GM18909 (cell line): ENCODE data around the gene ATP2A1.
"Not testable (repeated sequence)": the region's sequence is repeated elsewhere in the genome, so short reads cannot be mapped to it uniquely, and the experiment has no call there.

Experiments
- ATAC-seq: cut with Tn5 transposase; IDR thresholded peaks from one replicate; pipeline ENCODE4 v1.9.1; 2021; ENCODE audit warnings: mild to moderate bottlenecking; ENCODE audit not compliant: unreplicated experiment, poor library complexity

ATP2A1 gene

GRCh38 chr16:28880589-28880915, 2.3 kb downstream of the ATP2A1 start:
- no peak for ATAC-seq

- no peak for ATAC-seq
These were observed 2.7 kb downstream of the ATP2A1 start for GRCh38 chr16:28880955-28881354.

- ATAC-seq: not testable (repeated sequence)
These were observed 3.3 kb downstream of the ATP2A1 start for GRCh38 chr16:28881565-28881964.

DNA sequence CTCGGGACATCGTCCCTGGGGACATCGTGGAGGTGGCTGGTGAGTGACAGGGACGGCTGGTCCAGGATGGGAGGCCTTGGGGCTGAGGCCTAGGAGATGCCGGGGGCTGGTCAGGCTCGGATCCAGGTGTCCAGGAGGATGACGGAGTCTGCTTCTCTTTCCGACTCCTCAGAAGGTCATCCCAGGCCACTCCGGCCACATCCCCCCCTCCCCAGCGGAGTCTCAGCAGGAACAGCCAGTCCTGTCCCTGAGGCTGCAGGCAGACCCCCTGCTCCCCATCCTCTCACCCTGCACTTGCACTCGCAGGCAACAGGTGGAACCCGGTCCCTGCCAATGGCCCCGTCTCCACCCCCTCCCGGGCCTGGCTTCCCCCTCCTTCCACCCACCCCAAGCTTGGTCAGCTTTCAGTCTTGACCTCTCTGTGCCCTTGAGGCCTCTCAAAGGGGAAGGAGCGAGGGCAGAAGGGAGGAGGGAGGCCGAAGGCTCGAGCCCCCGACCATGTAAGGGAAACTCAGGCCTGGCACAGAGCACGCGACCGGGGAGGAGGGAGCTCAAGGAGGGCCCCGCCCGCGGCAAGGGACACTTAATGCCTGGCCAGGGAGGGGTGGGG, 4.4 kb downstream of the ATP2A1 start:
- no peak for ATAC-seq

GRCh38 chr16:28883221-28883996, 5.1 kb downstream of the ATP2A1 start:
- no peak for ATAC-seq

DNA sequence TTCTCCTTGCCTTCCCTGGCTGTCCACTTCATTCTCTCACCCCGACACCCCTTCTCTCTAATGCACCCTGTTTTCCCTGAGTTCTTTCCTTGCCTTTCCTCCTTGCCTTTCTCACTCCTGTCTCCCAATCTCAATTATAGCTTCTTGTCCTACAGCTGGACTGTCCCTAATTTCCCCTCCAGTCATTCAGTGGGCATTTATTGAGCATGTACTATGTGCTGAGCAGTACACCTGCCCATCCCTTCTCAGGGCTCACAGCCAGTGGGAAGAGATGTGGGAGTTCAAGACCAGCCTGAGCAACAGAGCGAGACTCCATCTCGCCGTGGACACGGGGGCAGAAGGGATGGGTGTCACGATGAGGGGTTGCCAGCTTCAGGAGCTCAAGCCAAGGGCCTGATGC, 5.8 kb downstream of the ATP2A1 start:
- no peak for ATAC-seq

- ATAC-seq: no peak
These were observed 8.7 kb downstream of the ATP2A1 start for GRCh38 chr16:28886945-28887344.

DNA sequence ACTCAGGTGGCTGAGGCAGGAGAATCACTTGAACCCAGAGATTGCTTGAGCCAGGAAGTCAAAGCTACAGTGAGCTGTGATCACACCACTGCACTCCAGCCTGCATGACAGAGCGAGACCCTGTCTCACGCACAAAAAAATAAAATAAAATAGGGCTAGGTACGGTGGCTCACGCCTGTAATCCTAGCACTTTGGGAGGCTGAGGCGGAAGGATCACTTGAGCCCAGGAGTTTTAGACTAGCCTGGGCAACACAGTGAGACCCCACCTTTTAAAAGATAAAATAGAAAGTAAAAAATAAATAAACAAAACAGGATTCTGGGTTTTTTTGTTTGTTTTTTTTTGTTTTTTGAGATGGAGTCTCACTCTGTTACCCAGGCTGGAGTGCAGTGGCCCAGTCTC, 12.1 kb downstream of the ATP2A1 start:
- ATAC-seq: not testable (repeated sequence)

- no peak for ATAC-seq
These were observed 13.9 kb downstream of the ATP2A1 start for GRCh38 chr16:28891964-28892890.

DNA sequence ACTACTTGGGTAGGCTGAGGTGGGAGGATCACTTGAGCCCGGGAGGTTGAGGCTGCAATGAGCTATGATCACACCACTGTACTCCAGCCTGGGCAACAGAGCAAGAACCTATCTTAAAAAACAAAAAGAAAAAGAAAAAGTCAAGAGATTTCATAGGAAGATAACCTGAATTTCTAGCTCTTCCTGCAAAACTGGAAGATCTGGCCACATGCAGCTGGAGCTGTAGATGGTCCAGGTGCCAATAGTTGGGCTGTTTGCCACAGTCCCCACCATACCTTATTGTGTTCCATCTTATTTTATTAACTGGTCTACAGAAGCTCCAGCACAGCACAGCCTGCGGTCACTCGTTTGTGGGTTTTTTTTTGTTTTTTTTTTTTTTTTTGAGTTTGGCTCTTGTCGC, 15.0 kb downstream of the ATP2A1 start:
- ATAC-seq: no peak

GRCh38 chr16:28895609-28896008, 17.3 kb downstream of the ATP2A1 start:
- no peak for ATAC-seq

DNA sequence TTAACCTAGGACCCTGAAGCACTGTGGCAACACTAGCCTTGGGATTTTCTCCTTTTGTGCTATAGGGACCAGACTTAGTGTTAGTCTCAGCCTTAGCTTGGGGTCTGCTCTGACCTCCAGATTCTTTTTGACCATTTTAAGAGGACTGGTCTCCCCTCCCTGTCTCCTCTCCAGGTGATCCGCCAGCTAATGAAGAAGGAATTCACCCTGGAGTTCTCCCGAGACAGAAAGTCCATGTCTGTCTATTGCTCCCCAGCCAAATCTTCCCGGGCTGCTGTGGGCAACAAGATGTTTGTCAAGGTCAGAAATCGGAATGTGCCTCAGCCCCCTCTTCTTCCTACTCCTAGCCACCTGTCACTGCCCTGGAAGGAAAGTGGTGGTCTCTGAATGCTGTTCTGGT, 19.5 kb downstream of the ATP2A1 start:
- ATAC-seq: no peak

GRCh38 chr16:28898266-28898665, 20.0 kb downstream of the ATP2A1 start:
- no peak for ATAC-seq

GRCh38 chr16:28898942-28899341, 20.7 kb downstream of the ATP2A1 start:
- no peak for ATAC-seq

DNA sequence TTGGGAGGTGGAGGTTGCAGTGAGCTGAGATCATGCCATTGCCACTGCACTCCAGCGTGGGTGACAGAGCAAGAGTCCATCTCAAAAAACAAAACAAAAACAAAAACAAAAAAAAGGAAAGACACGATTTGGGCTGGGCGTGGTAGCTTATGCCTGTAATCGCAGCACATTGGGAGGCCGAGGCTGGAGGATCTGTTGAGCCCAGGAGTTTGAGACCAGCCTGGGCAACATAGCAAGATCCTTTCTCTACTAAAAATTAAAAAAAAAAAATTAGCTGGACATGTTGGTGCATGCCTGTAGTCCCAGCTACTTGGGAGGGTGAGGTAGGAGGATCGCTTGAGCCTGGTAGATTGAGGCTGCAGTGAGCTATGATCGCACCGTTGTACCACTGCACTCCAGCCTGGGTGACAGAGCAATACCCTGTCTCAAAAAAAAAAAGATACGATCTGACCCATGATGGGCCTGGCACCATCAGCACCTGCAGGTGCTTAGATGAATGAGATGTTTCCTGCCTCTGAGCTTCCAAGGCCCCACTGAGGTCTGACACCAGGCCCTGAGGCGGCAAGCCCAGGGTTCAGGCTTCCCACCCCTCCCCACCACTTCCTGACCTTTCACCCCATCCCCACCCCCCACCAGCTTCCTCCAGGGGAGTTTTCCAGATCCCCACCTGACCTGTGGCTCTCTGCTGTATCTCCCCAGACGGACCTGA, 21.7 kb downstream of the ATP2A1 start:
- no peak for ATAC-seq

DNA sequence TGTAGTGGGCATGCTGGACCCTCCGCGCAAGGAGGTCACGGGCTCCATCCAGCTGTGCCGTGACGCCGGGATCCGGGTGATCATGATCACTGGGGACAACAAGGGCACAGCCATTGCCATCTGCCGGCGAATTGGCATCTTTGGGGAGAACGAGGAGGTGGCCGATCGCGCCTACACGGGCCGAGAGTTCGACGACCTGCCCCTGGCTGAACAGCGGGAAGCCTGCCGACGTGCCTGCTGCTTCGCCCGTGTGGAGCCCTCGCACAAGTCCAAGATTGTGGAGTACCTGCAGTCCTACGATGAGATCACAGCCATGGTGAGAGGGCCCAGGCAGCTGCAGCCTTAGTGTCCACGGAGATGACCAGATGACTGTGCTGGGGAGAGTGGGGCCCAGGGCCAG, 22.3 kb downstream of the ATP2A1 start:
- no peak for ATAC-seq

- no peak for ATAC-seq
These were observed 23.6 kb downstream of the ATP2A1 start for GRCh38 chr16:28901862-28902261.

- no peak for ATAC-seq
These were observed 24.6 kb downstream of the ATP2A1 start for GRCh38 chr16:28902909-28903308.

- no peak for ATAC-seq
These were observed 25.2 kb downstream of the ATP2A1 start for GRCh38 chr16:28903344-28904042.

GRCh38 chr16:28904363-28904762, 26.1 kb downstream of the ATP2A1 start:
- ATAC-seq: no peak
